Stimulated activated CD4-positive, alpha-beta T cell treated with anti-CD3 and anti-CD28 coated beads, Interleukin-1b, Interleukin-23, amount 100 ng/mL, for 4 hours (primary cell): ENCODE results near the gene SKIC3.

Experiments
- DNase-seq, 2 donors: peaks; one replicate each; pipeline ENCODE4 v3.0.0-alpha.2; 2020; ENCODE audit warnings: low read depth in 2 of 2

The SKIC3 gene

DNA sequence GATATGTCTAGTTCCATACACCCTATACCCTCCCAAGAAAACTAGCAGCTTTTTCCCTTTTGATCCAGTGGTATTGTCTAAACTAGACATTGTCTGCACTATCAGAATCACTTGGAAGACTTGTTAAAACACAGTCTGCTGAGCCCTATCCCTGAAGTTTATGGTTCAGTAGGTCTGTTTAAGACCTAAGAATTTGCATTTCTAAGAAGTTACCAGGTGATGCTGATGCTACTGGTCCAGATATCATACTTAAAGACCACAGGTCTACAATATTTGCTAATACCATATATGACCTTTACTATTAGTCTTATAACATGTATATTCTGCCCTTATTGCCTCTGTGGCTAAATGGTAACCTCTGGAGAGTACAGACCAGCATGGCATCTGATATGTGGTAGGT is 23.3 kb downstream of the SKIC3 start:
- DNase-seq, result no peak

DNA sequence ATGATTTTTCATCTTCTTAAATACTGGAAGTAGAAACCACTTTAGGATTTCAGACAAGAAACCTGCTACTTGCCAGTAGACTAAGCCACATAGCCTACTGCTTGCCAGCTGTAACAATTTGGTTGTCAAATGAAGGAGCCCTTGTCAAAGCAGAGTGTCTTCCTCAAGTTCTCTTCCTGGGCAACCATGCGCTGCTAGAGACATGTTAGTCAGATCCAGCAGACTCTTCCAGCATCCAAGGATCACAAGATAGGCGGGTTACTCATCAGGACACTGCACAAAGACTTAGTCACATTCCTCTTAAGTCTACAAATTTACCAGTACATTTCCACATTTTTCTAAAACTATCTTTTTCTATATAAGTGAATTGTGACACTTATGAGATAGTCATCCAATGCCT is 24.4 kb downstream of the SKIC3 start:
- no peak for DNase-seq

- no peak for DNase-seq
These were observed 26.2 kb downstream of the SKIC3 start for GRCh38 chr5:95528565-95528964.

- no peak for DNase-seq
These were observed 27.9 kb downstream of the SKIC3 start for GRCh38 chr5:95526871-95527270.

DNA sequence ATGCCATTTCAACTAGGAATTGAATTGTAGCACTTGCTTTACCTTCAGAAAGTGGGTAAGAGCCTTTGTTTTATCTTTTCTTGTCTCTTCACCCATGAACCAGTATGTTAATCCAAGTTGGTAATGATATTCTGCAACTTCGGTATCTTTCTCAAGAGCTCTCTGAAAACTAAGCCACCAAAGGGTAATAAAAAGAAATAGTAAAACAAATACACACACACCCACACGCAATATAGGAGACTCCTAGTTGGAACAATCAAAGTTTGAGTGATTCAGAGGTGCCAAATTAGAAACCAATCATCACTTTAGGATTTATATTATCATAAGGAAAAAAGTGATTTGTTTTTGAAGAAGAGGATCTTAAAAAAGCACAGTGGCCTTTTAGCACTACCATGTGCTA is 30.4 kb downstream of the SKIC3 start:
- DNase-seq, result no peak

DNA sequence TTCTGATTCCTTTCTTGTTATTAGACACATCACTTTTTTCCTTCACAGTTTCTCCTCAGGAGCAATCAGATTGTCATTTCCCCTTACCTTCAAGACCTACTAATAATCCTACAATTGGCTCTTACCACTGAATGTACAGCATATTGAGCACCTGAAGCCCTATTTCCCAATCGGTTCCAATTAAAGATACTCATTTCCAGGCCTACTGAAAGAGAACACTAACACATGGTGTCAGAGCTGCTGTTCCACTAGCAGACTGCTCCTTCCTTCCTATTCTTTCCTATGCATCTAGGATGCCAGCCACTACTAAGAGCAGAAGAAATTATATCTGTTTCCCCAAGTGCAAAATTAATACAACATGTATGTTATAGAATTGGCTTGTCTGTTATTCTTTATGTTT is 34.6 kb downstream of the SKIC3 start:
- DNase-seq, result no peak

DNA sequence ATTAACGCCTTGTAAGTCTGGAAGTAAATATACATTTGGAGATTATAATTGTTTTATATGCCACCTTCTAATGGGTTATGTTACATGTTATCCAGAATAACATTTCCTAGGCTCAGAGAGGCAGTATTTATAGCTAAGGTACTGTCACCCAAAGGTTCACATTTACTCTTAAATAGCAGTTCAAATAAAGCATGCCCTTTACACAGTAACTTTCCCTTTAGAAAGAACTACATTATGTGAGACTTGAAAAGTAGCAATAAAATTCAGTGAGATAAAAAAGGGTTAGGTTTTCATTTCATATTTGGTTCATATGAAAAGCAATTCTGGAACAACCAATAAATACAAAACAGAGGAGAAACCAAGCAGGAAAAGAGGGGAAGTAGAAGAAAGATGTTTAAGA is 35.1 kb downstream of the SKIC3 start:
- DNase-seq, result no peak

- no peak for DNase-seq
These were observed 35.6 kb downstream of the SKIC3 start for GRCh38 chr5:95519151-95519550.

GRCh38 chr5:95518417-95518816 is 36.4 kb downstream of the SKIC3 start:
- DNase-seq, result no peak

DNA sequence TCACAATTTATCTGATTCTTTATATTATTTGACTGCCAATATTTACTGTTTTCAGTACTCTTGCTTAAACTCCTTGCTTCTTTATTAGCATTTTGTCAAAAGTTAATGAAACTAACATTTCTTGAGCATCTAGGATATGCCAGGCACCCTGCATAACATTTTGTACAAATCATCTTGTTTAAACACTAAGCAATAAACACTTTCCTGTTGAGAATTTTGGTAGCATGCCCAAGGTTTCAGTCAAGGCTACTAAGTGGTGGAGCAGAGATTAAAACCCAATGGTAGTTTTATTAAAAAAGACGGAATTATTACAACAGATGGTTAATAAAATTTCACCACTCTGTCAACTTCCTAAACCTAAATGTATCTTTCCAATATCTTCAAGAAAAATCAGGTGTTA is 43.2 kb downstream of the SKIC3 start:
- no peak for DNase-seq

DNA sequence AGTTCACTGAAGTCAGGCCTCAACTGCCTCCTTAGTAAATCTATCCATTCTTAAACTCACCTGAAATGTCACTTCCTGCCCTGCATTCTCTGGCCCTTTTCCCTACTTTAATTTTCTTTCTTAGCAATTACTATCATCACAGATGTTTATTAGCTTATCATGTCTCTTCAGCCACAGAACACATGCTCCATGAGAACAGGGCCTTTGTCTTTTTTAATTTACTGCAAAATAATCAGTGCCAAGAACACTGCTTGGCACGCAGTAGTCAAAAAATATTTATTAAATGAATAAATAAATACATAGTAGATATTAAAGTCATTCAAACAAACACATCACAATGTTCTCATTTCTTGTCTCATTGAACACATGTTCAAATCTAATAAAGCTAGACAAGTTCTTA is 46.2 kb downstream of the SKIC3 start:
- DNase-seq, result no peak
